GM12873 (cell line): Measurements from ENCODE around the gene SLC44A5.

Experiments
- TF ChIP-seq, protein P1 (sequence below): IDR thresholded peaks from 2 replicates; pipeline ENCODE4 v1.5.1; 2012; ENCODE audit warnings: low read depth, mild to moderate bottlenecking, moderate library complexity, low read length, control low read depth; ENCODE audit not compliant: insufficient read depth; ENCODE audit errors: missing control alignments

The SLC44A5 gene

DNA sequence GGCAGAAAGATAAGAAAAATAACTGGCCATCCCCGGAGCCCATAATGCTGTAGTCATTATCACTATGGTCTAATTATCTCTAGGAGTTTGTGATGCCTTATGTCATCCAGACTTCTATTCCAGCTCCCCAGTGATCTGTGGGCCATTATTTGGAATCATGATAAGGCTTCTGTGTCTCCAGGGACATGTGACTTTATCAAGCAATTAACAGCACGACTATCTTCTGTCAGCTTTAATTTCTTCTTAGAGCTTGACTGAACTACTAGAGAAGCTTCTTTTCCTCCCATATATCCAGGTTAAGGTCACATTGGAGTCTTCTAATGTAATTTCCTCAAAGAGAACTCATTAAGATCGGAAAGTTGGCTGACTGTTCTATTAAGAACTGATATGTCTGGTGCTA lies 376.4 kb downstream of the SLC44A5 start:
- TF ChIP-seq, protein P1, sequence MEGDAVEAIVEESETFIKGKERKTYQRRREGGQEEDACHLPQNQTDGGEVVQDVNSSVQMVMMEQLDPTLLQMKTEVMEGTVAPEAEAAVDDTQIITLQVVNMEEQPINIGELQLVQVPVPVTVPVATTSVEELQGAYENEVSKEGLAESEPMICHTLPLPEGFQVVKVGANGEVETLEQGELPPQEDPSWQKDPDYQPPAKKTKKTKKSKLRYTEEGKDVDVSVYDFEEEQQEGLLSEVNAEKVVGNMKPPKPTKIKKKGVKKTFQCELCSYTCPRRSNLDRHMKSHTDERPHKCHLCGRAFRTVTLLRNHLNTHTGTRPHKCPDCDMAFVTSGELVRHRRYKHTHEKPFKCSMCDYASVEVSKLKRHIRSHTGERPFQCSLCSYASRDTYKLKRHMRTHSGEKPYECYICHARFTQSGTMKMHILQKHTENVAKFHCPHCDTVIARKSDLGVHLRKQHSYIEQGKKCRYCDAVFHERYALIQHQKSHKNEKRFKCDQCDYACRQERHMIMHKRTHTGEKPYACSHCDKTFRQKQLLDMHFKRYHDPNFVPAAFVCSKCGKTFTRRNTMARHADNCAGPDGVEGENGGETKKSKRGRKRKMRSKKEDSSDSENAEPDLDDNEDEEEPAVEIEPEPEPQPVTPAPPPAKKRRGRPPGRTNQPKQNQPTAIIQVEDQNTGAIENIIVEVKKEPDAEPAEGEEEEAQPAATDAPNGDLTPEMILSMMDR = no peak

- TF ChIP-seq, protein P1 = peak; percentile 64
Observed at GRCh38 chr1:75233302-75233929, 377.5 kb downstream of the SLC44A5 start.

DNA sequence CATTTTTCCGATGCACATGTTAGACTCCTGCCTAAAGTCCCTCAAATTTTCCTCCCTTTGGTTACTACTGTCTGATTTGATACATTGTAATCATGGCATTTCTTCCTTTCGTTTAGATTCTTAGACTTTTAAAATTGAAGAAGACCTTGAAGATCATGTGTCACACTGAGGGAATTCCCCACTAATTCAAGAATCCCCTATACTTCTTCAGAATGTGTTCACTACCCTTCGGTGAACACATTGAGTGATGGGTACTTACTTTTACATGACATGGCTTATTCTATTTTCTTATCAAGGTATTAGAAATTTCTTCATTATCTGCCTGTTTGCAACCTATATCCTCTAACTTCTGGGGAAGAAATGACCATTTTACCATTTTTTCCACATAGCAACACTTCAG lies 390.8 kb downstream of the SLC44A5 start:
- TF ChIP-seq, protein P1 = no peak

GRCh38 chr1:75214017-75214416 lies 396.9 kb downstream of the SLC44A5 start:
- TF ChIP-seq, protein P1 = no peak

DNA sequence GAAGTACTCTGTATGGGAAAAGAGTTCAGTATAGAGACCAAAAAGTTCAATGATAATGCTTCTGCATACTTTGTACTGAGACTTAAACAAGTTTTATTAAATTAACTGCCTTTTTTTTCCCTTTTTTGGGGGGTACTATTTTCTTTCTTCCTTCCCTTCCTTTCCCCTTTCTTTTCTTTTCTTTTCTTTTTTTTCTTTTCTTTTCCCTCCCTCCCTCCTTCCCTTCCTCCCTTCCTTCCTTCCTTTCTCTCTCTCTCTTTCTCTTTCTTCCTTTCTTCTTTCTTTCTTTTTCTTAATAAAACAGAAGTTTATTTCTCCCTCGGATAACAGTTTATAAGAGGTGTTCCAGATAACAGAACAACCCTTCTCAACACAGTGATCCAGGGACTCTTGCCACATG lies 399.3 kb downstream of the SLC44A5 start:
- TF ChIP-seq, protein P1 = no peak

DNA sequence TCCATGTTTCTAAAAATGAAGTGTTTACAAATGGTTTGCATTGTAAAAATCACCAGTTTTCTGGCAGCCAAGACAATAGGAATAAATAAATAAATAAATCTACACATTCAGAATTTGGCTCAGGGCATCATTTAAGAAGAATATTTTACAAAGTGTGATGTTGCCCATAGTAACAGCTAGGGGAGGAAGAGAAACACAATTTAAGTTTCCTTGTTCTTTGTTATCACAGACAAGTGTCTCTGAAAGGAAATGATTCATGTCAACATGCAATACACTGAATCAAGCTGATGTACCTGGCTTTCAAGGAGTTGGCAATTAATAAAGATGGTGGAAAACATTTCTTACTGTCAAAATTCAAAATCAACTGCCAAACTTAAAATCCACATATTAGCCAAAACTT lies 402.1 kb downstream of the SLC44A5 start:
- TF ChIP-seq, protein P1 = no peak

GRCh38 chr1:75203415-75204277 lies 407.3 kb downstream of the SLC44A5 start:
- TF ChIP-seq, protein P1 = peak; percentile 71
